ENCODE data around the gene B3GNT7.

Gene B3GNT7

DNA sequence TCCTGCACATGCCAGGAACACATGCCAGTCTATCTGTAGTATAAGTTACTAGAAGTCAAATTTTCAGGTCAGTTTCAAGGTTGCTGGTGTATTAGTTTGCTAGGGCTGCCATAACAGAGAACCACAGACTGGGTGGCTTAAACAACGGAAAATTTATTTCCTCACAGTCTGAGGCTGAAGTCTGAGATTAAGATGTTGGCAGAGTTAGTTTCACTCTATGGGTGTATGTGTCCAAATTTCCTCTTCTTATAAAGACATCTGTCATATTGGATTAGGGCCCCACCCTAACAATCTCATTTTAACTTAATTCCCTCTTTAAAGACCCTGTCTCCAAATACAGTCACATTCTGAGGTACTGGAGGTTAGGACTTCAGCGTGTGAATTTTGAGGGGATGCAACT, 26.5 kb downstream of the B3GNT7 start:
- H3K4me1 ChIP-seq (ENCODE audit: control insufficient read depth, insufficient read depth, low read length): no peaks in the 10 kb centered on the region
- POLR2A ChIA-PET: no interaction called here
- CTCF ChIA-PET: no interaction called here
- H3K27ac ChIP-seq (ENCODE audit: extremely low read depth, low read depth, low read length): no peak overlapping the region
- H3K36me3 ChIP-seq (ENCODE audit: control insufficient read depth in 2 of 2, insufficient read depth in 1 of 2, low read length in 2 of 2): no peaks in the 10 kb centered on the region
- no peak for TF ChIP-seq SETDB1 (IDR thresholded peaks at IDR 0.05; ENCODE audit: insufficient read length, low read length)
- no peak for TF ChIP-seq ZNF701 (tag by site-specific recombination; IDR thresholded peaks at IDR 0.05)
- no peak for TF ChIP-seq BCL11A (tag by site-specific recombination; IDR thresholded peaks at IDR 0.05; ENCODE audit: low read depth)
- TF ChIP-seq MYNN (tag by site-specific recombination; IDR thresholded peaks at IDR 0.05; ENCODE audit: borderline replicate concordance): no peak
- no peak for TF ChIP-seq ZNF391 (tag by site-specific recombination; IDR thresholded peaks at IDR 0.05; ENCODE audit: borderline replicate concordance, low read depth)
- no peak for TF ChIP-seq ZNF157 (tag by site-specific recombination; IDR thresholded peaks at IDR 0.05)
- H3K9me3 ChIP-seq (ENCODE audit: control insufficient read depth, insufficient read depth, low read depth, low read length): no peaks in the 10 kb centered on the region
- no peak overlapping the region for H3K4me3 ChIP-seq (ENCODE audit: low read depth, low read length)

DNA sequence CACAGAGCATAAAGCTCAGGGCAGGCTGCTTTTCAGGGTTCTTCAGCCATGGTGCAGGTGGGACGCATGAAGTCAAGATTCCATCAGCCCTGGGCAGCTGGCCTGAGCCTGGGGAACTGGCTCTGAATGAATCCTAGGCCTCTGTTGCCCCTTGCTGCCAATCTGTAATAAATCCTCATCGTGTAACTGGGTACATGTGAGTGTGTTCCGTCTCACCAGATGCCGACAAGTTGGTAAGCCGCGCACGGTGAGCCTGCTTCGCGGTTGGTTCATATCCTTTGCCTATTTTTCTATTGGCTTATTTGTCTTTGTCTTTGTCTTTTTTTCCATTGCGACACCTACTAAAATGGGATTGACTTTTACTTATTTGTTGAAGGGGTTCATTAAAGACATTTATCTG, 27.7 kb downstream of the B3GNT7 start:
- ChIA-PET POLR2A (no interaction called here), CTCF (no interaction called here)
- Histone ChIP-seq H3K9me3 (ENCODE audit: control insufficient read depth, insufficient read depth, low read depth, low read length) (no peaks in the 10 kb centered on the region), H3K4me3 (ENCODE audit: low read depth, low read length) (no peak overlapping the region), H3K36me3 (ENCODE audit: control insufficient read depth in 2 of 2, insufficient read depth in 1 of 2, low read length in 2 of 2) (no peaks in the 10 kb centered on the region), H3K4me1 (ENCODE audit: control insufficient read depth, insufficient read depth, low read length) (no peaks in the 10 kb centered on the region), H3K27ac (ENCODE audit: extremely low read depth, low read depth, low read length) (no peak overlapping the region)
- no peak for TF ChIP-seq ZBTB1 (tag by site-specific recombination; IDR thresholded peaks at IDR 0.05)
- TF ChIP-seq, protein P1, sequence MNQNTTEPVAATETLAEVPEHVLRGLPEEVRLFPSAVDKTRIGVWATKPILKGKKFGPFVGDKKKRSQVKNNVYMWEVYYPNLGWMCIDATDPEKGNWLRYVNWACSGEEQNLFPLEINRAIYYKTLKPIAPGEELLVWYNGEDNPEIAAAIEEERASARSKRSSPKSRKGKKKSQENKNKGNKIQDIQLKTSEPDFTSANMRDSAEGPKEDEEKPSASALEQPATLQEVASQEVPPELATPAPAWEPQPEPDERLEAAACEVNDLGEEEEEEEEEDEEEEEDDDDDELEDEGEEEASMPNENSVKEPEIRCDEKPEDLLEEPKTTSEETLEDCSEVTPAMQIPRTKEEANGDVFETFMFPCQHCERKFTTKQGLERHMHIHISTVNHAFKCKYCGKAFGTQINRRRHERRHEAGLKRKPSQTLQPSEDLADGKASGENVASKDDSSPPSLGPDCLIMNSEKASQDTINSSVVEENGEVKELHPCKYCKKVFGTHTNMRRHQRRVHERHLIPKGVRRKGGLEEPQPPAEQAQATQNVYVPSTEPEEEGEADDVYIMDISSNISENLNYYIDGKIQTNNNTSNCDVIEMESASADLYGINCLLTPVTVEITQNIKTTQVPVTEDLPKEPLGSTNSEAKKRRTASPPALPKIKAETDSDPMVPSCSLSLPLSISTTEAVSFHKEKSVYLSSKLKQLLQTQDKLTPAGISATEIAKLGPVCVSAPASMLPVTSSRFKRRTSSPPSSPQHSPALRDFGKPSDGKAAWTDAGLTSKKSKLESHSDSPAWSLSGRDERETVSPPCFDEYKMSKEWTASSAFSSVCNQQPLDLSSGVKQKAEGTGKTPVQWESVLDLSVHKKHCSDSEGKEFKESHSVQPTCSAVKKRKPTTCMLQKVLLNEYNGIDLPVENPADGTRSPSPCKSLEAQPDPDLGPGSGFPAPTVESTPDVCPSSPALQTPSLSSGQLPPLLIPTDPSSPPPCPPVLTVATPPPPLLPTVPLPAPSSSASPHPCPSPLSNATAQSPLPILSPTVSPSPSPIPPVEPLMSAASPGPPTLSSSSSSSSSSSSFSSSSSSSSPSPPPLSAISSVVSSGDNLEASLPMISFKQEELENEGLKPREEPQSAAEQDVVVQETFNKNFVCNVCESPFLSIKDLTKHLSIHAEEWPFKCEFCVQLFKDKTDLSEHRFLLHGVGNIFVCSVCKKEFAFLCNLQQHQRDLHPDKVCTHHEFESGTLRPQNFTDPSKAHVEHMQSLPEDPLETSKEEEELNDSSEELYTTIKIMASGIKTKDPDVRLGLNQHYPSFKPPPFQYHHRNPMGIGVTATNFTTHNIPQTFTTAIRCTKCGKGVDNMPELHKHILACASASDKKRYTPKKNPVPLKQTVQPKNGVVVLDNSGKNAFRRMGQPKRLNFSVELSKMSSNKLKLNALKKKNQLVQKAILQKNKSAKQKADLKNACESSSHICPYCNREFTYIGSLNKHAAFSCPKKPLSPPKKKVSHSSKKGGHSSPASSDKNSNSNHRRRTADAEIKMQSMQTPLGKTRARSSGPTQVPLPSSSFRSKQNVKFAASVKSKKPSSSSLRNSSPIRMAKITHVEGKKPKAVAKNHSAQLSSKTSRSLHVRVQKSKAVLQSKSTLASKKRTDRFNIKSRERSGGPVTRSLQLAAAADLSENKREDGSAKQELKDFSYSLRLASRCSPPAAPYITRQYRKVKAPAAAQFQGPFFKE (tag by site-specific recombination; IDR thresholded peaks at IDR 0.05; ENCODE audit: borderline replicate concordance): no peak
- TF ChIP-seq ZNF16 (tag by site-specific recombination; IDR thresholded peaks at IDR 0.05; ENCODE audit: low read depth): no peak
- TF ChIP-seq ZNF548 (tag by site-specific recombination; IDR thresholded peaks at IDR 0.05): no peak
- no peak for TF ChIP-seq ZNF211 (tag by site-specific recombination; IDR thresholded peaks at IDR 0.05; ENCODE audit: low read depth)
- TF ChIP-seq ZEB2 (tag by site-specific recombination; IDR thresholded peaks at IDR 0.05): no peak
- no peak for TF ChIP-seq ZNF10 (tag by site-specific recombination; IDR thresholded peaks at IDR 0.05)
- no peak for TF ChIP-seq ZFP69B (tag by site-specific recombination; IDR thresholded peaks at IDR 0.05)
- no peak for TF ChIP-seq ZNF391 (tag by site-specific recombination; IDR thresholded peaks at IDR 0.05; ENCODE audit: borderline replicate concordance, low read depth)
- no peak for TF ChIP-seq ZNF292 (tag by site-specific recombination; IDR thresholded peaks at IDR 0.05; ENCODE audit: borderline replicate concordance, low read depth)
- TF ChIP-seq, protein P2, sequence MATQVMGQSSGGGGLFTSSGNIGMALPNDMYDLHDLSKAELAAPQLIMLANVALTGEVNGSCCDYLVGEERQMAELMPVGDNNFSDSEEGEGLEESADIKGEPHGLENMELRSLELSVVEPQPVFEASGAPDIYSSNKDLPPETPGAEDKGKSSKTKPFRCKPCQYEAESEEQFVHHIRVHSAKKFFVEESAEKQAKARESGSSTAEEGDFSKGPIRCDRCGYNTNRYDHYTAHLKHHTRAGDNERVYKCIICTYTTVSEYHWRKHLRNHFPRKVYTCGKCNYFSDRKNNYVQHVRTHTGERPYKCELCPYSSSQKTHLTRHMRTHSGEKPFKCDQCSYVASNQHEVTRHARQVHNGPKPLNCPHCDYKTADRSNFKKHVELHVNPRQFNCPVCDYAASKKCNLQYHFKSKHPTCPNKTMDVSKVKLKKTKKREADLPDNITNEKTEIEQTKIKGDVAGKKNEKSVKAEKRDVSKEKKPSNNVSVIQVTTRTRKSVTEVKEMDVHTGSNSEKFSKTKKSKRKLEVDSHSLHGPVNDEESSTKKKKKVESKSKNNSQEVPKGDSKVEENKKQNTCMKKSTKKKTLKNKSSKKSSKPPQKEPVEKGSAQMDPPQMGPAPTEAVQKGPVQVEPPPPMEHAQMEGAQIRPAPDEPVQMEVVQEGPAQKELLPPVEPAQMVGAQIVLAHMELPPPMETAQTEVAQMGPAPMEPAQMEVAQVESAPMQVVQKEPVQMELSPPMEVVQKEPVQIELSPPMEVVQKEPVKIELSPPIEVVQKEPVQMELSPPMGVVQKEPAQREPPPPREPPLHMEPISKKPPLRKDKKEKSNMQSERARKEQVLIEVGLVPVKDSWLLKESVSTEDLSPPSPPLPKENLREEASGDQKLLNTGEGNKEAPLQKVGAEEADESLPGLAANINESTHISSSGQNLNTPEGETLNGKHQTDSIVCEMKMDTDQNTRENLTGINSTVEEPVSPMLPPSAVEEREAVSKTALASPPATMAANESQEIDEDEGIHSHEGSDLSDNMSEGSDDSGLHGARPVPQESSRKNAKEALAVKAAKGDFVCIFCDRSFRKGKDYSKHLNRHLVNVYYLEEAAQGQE (tag by site-specific recombination; IDR thresholded peaks at IDR 0.05): no peak
- TF ChIP-seq ZNF654 (tag by site-specific recombination; IDR thresholded peaks at IDR 0.05; ENCODE audit: low read depth): no peak

All from HEK293 (cell line).